Suprapubic skin (tissue), 2 donors: Measurements from ENCODE around the gene CACNA2D2.

Experiments
- EP300 ChIP-seq: sonication (generic); formaldehyde crosslinking; IDR thresholded peaks from one replicate; pipeline ENCODE4 v1.6.1; 2017; ENCODE audit warnings: antibody characterized with exemption
- POLR2A ChIP-seq, 2 donors: fragments of 450-650 bp; IDR thresholded peaks; one replicate each; pipeline ENCODE4 v1.6.1; 2017; ENCODE audit warnings: antibody characterized with exemption in 2 of 2, mild to moderate bottlenecking in 2 of 2, moderate library complexity in 2 of 2

DNA sequence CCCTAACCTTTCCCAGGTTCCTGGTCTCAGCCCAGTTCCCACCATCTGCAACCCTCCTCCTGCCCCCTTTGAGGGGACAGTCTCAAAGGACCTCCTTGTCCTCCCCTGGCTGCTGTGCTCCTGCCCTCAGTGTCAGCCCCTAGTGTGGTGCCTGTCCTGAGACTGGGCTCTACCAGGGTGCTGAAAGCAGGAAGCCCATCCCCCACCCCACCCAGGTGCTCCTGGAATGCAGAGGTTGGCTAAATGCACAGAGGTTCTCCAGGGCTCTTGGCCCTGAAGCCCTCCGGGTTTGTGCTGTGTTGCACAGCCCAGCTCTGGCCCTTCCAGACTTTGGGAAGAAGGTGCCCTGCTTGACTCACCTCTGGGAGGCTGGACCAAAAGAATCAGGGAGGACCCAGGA lies 42.3 kb upstream of the CACNA2D2 start:
- TF ChIP-seq POLR2A (IDR thresholded peaks at IDR 0.05): no peak
- no peak for TF ChIP-seq EP300
